HG02973 (cell line): ENCODE measurements around the gene LMO1.

Experiments used
- ATAC-seq: cut with Tn5 transposase; IDR thresholded peaks from one replicate; pipeline ENCODE4 v1.9.1; 2021; ENCODE audit warnings: moderate library complexity; ENCODE audit not compliant: unreplicated experiment

LMO1 gene

DNA sequence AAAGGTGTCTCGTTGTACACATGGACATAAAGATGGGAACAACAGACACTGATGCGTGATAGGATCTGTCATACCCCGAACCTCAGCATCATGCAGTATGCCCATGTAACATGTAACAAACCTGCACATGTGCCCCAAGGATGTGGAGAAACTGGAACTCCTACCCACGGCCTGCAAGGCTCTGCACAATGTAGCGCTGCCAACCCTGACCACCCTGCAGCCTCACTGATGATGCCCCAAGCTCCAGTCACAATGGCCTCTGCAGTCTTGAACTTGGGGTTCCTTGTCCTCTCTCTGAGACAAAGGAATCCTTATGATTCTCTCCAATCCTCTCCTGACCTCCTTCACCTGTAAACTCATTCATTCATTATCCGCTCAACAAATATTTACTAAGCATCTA, 14.2 kb downstream of the LMO1 start:
- ATAC-seq, result no peak

DNA sequence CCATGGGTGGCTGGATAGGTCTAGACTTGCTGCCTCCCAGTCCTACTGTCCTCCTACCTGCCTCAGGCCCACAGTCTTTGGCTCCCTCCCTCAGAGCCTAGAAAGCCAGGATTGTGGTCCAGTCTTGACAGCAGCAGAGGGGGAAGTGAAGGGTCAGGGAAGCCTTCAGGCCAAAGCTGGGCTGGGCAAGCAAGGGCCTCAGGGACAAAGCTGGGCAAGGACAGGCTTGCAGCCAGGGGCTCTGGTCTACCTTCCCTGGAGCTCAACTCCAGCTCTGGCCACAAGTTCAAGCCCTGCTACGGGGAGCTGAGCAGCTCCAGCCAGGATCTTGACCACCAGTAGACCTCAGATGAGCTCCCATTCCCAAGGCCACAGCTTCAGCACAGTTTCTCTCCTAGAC, 14.9 kb downstream of the LMO1 start:
- no peak for ATAC-seq

DNA sequence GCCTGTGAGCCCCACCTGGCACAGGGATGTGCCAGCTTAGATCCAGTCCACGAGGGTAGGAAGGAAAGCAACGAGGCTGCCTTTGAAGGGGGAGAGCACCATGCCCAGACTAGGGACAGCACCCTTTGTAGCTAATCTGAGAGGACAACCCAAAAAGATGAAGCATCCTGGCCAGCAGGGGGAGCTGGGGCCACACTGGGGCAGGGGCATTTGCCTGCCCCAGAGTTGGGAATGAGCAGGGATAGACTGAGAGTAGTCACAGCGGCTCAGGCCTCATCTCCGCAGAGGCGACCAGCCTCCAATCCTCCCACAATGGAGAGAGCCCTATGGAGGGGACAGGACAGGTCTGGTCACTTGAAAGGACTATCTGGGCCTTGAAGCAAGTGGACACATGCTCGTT, 16.4 kb downstream of the LMO1 start:
- ATAC-seq, result no peak

DNA sequence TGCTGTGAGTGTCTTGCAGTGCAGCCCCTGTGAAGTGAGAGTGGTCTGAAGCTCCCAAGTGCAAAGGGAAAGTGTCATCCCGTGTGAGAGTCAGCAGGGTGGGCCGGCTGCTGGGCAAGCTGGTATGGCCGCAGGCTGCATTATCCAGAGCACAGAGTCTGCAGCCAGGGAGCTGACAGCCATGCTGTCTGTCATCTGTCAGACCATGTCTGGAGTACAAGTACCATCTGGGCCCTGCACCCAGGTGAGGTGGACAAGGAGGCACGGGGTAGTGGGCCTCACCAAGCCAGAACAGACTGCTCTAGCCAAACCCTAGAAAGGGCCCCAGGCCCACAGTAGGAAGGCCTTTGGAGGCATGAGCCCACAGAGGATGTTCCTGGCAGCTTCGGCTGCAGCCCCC, 20.2 kb downstream of the LMO1 start:
- no peak for ATAC-seq

DNA sequence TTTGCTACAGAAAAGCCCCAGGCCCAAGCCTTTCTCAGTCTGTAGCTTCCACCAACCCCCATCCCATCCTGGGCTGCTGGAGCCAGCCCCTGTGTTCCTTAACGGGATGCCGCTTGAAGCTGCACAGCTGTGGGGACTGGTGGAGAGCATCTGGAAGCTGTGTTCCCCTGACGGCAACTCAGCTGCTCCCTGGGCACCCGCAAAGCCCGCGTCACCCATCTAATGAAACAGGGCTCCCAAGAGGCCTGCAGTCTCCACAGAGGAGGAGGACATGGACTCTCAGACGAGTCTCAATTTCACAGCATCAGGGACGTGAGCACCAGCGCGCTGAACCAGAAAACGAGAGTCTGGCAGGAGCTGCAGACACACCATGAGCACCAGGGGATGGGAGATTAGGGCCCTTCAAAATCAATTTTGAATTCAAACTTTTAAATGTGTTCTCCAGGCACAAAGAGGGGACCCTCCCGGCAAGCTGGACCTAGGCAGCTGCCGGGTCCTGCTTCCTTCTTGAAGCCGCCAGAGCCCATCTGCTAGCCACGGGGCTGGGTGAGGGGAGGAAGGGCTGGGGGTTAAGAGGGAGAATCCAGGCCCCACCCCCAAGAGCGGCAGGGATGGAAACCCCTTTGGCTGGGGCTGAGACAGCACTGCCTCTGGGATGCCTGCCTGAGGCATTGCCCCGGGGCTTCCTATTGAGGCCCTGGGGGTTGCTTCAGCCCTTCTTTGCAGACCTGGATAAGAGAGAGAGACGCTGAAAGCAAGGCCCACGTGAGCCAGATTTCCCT, 21.0 kb downstream of the LMO1 start:
- ATAC-seq, result no peak

DNA sequence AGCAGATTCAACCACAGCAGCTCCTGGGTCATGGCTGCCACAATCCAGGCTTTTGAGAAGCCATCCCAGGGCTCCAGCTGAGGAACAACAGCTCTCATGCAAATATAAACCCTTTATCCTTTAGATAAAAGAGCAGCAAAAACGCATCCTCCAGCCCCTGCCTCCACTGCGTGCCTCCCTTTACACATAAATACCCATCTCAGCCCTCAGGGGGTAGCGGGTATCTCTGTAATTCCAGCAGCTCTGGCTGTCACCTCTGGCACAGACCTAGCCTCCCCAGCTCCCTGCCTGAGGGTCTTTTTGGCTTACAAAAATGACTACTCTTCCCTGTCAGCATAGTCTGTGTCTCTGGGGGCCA, 21.6 kb downstream of the LMO1 start:
- no peak for ATAC-seq

DNA sequence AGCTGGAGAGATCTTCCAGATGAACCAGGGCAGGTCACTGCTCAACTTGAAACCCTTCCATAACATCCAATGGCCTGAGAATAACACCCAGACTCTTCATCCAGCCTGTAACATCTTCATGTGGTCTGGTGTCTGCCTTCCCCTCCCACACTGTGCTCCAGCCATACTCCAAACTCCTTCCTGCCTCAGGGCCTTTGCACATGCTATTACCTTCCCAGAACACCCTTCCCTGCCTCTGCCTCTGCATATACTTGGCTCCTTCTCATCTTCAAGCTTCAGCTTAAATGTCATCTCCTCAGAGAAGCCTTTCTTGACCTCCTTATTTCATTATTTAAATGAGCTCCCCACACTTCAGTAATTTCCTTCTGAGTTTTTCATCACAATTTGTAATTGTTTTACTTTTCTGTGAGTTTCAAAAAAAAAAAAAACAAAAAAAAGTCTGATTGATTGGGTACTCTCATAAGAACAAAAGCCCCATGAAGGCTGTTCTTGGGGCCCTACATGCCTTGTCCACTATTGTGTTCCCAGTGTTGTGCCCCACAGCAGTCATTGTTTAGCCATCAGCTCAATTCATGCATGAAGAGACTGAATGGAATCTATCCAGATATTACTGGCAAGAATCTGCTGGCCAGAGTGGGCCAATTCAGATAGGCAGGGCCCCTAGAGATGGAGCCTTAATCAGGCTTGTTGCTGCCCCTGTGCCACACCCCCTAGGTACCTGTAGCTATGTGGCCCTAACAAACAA, 22.1 kb downstream of the LMO1 start:
- ATAC-seq, result no peak

DNA sequence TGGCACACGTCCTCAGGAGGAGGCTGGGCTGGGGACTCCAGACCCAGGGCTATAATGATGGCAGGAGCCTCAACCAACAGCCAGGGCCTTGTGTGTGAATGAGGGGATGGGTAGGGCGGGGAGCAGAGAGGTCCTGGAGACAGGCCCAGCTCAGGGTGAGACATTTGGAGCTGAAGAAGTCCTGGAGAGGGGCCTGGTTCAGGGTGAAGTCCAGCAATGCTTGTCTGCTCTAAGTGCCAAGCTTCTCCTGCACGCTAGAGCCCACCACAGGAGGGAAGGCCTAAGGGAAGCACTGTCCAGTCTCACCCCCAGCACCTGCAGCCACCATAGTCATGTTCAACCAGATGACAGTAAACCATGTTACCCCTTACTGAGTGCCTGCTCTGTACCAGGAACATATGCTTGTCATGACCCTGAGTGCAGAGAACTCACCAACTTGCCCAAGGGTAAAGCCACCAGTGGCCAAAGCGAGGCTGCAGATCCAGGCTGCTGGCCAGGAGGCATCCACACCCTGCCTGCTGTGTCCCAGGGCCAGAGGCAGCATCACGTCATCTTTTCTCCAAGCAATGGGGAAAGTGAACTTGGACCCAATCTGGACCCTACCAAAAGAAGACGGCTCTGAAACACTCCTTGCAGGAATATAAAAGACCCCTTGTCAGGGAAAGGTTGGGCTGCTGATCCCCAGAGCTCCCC, 24.0 kb downstream of the LMO1 start:
- ATAC-seq, result no peak

DNA sequence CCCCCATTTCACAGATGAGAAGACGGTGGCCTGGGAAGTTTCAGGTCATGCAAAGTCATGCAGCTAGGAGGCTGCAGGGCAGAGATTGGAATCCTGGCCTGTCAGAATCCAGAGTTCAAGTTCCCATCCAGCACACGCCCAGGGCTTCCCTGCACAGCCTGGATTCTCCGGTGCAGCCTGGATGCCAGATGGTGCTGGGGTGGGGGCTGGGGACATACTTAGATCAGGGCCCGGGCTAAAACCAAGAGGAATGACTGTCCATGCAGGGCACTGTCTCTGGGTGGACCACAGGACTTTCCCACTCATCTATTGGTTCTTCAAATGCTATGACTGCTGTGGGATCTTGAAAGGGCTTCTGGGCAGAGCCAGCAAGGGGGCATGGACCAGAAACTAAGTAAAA, 24.6 kb downstream of the LMO1 start:
- ATAC-seq, result no peak

DNA sequence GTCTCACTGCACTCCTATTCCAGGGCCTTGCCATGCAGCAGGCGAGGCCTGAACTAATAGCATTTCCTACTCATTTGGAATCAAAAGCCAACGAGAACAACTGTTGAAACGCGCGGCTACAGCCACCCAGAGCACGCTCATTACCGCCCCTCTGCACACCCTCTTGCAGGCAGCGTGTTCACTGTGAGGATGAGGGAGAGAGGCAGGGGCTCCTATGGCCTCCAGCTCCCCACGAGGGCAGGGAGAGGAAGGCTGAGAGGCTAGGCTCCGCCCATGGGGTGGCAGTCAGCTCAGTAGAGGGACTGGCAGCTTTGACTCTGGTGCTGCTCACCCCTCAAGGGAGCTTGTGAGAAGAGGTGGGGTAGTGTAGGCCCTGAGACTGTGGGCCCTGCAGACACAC, 26.2 kb downstream of the LMO1 start:
- ATAC-seq, result no peak

DNA sequence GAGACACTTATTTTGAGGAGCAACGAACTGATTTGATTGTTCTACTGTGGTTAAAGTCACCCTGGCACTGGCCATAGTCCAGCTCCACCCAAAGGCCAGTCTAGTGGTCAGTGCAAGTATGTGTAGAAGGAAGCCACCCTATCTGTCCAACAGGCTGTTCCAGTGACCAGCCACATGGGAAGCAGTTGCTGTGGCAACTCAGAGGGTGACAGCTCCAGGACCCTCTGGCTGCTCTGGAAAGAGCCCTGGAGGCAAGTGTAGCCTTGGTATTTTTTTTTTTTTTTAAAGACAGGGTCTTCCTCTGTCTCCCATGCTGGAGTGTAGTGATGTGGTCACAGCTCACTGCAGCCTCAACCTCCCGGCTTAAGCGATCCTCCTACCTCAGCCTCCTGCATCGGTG, 27.8 kb downstream of the LMO1 start:
- ATAC-seq, result no peak

DNA sequence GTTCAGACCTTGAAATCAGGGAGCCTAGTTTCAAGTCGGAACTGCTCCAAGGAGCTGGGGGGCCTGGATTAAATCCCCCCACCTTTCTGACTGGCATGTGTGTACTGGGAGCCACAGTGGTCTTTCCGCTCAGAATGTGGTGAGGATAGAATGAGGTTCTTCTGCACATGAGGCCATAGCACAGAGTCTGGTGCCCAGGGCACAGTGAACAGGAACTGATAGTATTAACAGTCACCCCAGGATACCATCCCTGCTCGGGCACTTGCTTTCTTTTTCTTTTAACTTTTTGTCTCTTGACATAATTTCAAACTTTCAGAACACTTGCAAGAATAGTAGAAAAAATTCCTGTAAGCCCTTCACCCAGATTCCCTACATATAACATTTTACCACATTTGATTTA, 28.8 kb downstream of the LMO1 start:
- ATAC-seq, result no peak

DNA sequence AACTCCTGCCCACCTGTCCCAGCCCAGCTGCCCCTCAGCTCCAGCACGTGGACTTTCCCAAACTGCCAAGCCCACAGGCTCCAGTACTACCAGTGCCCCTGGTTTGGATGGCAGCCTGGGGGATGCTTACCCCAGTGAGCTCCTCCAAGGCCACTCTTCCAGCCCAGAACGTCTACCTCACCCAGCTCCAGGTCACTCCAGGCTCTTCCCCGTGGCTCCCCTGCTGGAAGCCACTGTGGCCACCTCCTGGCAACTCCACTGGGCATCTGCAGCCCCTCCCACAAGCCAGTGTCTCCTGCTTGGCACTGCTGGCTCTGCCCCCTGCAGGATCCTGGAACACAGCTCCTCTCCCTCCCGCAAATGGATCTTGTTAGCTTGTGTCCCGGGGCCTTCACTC, 29.3 kb downstream of the LMO1 start:
- ATAC-seq, result no peak

DNA sequence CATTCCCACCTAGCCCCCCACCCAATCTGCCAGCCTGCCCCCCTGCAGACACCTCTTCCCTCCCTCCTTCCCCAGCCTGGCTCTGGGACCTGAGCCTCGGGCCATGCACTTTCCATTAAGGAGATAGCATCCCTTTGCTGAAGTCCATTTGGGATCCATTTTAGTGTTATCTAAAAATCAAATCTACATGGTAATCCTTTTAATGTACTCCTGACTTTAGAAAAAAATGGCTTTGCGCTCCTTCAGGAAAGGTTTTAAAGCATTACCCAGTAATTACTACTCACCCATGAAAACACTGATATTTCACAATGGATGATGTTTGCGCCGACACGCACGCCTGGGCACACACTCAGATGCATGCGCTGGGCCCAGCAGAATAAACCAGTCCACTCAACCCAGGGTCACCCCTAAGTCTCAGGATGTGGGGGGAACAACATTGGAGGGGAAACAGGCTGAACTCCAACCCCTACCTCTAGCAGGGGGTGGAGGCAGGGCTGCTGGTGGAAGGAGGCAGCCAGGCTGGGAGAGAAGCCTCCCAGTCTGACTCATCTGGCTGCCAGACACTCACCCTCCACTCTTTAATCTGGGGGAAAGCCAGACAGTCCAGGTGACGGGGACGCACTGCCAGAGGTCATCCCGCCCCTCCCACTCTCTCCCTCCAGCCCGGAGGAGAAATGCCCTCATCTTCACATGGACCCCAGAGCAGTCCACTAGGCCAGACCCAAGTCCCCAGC, 29.8 kb downstream of the LMO1 start:
- no peak for ATAC-seq

DNA sequence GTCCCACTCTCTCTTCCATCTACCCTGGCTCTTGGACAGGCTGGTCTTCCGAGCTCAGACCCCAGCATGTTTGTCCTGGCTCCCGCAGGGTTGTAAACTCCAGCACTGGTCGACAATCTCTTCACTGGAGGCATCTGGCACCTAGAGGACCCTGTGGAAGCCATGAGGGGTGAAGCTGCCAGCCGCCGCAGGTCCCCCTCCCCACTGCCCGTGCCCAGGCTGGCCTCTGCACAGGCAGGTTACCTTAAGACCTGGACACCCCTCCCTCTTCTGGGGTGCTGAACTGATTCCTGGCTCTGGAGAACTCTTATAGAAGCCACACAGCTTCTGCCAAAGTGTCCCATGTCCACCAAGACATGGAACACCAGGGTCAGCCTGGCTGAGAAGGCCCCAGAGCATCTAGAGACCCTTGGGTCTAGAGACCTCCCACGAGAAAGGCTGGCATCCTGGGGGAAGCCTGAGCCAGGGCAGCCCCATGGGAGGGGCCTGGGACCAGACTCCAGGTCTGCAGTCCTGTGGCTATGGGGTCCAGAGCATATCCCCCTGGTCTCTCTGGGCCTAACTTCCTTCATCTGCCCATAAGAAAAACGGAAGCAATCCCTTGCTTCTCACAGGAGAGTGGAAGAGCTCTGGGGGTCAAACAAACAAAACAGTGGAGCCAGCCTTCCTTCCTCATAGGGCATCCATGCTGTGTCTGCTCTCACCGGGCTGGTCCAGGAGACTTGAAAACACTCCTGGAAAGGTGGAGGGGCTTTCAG, 30.6 kb downstream of the LMO1 start:
- no peak for ATAC-seq

DNA sequence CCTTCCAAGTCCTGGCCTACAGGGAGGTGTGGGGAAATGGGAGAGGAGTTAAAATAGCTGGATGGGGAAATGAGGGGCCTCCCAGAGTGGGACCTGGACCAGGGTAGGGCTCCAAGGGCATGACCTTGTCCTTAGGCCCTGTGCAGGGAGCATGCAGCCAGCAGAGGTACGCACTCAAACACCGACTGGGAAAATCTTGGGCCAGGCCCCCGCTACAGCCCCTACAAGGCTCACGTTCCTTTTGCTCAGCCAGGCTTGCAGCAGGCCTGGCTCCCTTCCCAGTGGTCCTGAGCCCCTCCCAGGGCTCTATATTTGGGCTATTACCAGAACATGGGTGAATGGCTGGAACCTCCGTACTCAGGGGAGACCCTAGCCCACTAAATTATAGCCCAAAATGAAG, 31.3 kb downstream of the LMO1 start:
- no peak for ATAC-seq

DNA sequence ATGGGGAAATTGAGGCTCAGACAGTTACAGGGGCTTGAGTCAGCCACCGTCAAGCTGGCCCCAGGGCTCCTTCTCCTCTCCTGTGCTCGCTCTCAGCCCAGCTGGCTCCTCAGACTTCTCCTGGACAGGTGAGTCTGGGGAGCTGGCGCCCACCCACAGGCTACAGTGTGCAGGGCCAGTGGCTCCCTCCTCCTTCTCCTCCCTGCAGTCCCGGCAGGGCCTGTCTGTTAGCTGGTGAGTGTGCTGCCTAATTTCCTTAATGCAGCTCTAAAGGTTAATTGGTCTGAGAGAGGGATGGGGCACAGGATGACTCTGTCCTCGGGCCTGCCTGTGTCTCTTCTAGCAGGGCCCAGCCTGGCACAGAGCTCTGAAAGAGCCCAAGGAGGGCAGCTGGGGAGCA, 31.7 kb downstream of the LMO1 start:
- no peak for ATAC-seq

DNA sequence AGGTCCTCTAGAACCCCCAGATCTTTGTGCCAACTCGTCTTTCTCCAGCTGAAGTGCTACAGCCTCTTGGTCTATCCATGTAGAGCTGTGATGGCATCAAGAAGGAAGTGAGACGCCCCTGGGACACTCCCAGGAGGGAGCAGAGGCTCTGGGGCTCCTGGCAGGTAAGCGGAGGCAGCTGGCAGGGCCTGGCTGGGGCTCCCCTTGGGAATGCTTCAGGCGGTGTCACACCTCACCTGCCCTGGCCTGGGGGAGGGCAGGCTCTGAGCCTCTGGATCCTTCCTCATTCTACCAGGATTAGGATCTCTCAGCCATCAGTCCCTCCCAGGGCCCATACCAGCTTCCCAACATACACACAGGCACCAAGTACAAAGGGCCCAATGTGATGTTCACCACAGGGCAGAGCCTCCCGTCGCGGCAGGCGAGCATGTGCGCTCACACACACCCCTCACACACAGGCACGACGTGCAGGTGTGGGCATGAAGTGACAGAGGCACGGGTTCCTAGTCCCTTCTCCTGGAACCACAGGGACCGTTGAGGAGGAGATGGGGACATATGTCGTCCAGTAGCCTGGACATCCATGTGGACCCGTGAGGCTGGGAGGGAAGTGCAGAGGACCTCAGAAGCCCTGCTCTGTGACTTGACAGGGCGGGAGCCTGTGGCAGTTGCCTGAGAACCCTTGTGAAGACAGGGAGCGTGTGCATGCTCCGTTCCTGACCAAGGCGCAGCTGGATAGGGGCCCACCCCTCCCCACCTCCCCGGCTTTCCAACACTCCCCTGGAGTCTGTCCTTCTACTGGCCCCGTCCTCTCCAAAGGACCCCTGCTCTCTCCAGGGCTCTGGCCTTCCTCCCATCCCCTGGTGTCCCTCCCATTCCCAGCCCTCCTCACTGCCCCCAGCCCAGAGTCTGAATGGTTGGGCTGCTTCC, 32.5 kb downstream of the LMO1 start:
- no peak for ATAC-seq

DNA sequence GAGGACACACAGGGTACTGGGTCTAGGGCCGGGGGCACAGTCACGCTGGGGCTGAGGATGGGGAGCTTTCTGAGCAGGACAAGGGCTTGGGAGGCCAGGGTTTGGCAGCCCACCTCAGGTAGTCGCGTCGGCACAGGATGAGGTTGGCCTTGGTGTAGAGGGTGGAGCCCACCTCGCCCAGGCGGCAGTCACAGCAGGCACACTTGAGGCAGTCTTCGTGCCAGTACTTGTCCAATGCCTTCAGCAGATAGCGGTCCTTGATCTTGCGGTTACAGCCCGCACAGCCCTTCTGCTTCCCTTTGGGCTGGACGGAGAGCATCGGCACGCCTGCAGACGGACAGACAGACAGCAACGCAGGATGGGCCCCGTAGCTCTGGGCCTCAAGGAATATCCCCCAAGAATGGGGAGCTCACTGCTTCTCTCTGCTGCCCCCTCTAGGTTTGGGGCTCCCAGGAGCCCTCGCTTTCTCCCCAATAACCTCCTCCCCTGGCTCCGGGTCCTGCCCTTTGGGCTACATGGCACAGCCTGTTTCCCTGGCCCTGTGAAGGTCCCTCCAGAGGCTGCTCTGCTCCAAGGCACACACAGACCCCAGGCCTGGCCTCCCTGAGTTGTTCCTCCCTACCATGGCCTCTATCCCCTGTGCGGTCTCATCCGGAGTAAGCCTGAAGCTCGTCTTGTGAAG, 33.4 kb downstream of the LMO1 start:
- ATAC-seq, result no peak
